SH-SY5Y (cell line): Measurements from ENCODE around the gene KCNG2.

ENCODE experiments used
- GATA2 ChIP-seq: IDR thresholded peaks from 2 replicates; pipeline ENCODE4 v1.6.1; 2011; ENCODE audit warnings: mild to moderate bottlenecking, low read depth, low read length
- GATA3 ChIP-seq: IDR thresholded peaks from 2 replicates; pipeline ENCODE4 v1.6.1; 2011; ENCODE audit warnings: low read depth, mild to moderate bottlenecking, low read length, moderate library complexity

The KCNG2 gene

GRCh38 chr18:79775441-79776221 is 22.1 kb upstream of the KCNG2 start:
- TF ChIP-seq GATA3 (no peak), GATA2 (no peak)

- TF ChIP-seq GATA2, result no peak
- TF ChIP-seq GATA3, result no peak
Measured at GRCh38 chr18:79776674-79777073, 21.1 kb upstream of the KCNG2 start.

- TF ChIP-seq GATA3 (no peak), GATA2 (no peak)
Measured at GRCh38 chr18:79778291-79778791, 19.4 kb upstream of the KCNG2 start.

GRCh38 chr18:79779021-79779699 is 18.6 kb upstream of the KCNG2 start:
- TF ChIP-seq GATA3 (no peak), GATA2 (no peak)

GRCh38 chr18:79779700-79780190 is 18.0 kb upstream of the KCNG2 start:
- TF ChIP-seq GATA2, result no peak

GRCh38 chr18:79780547-79780946 is 17.2 kb upstream of the KCNG2 start:
- no peak for TF ChIP-seq GATA2
- TF ChIP-seq GATA3, result no peak

GRCh38 chr18:79781331-79781941 is 16.3 kb upstream of the KCNG2 start:
- TF ChIP-seq GATA3 (no peak), GATA2 (no peak)

- no peak for TF ChIP-seq GATA3
- TF ChIP-seq GATA2, result no peak
Measured at GRCh38 chr18:79782566-79783308, 15.0 kb upstream of the KCNG2 start.

- no peak for TF ChIP-seq GATA2
- TF ChIP-seq GATA3, result no peak
Measured at GRCh38 chr18:79784071-79784913, 13.4 kb upstream of the KCNG2 start.

GRCh38 chr18:79784965-79785770 is 12.6 kb upstream of the KCNG2 start:
- TF ChIP-seq GATA2 (no peak), GATA3 (no peak)

- no peak for TF ChIP-seq GATA2
- no peak for TF ChIP-seq GATA3
Measured at GRCh38 chr18:79785831-79786230, 11.9 kb upstream of the KCNG2 start.

GRCh38 chr18:79786304-79786703 is 11.4 kb upstream of the KCNG2 start:
- TF ChIP-seq GATA2 (no peak), GATA3 (no peak)
